ENCODE measurements around the gene TADA3.

DNA sequence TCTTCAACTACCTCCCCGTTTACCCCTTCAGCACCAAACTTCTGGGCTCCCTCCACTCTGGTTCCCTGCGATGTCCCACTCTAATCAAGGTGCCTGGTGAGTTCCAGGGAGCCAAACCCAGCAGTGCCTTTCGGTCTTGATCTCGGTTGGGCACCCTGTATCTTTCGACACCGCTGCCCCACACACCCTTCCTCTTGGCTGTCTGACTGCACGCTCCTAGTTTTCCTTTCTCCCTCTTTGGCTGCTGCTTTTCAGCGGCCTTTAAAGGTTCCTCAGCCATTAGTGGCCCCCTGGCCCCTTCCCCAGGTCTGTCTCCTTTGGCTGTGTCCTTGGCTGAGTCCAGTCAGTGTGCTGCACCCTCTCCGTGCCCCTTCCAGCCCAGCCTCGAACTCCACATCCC is 18.6 kb upstream of the TADA3 start:
- no peak for TF ChIP-seq EZH2 (optimal IDR thresholded peaks at IDR 0.05; ENCODE audit: low read depth, low read length)
- TF ChIP-seq, protein P1, sequence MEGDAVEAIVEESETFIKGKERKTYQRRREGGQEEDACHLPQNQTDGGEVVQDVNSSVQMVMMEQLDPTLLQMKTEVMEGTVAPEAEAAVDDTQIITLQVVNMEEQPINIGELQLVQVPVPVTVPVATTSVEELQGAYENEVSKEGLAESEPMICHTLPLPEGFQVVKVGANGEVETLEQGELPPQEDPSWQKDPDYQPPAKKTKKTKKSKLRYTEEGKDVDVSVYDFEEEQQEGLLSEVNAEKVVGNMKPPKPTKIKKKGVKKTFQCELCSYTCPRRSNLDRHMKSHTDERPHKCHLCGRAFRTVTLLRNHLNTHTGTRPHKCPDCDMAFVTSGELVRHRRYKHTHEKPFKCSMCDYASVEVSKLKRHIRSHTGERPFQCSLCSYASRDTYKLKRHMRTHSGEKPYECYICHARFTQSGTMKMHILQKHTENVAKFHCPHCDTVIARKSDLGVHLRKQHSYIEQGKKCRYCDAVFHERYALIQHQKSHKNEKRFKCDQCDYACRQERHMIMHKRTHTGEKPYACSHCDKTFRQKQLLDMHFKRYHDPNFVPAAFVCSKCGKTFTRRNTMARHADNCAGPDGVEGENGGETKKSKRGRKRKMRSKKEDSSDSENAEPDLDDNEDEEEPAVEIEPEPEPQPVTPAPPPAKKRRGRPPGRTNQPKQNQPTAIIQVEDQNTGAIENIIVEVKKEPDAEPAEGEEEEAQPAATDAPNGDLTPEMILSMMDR (IDR thresholded peaks at IDR 0.05; ENCODE audit: low read length), result no peak

All from MM.1S (cell line).